Neural cell (in vitro differentiated cells): ENCODE measurements around the gene HCK. TPM values are rescaled to one million over a fixed set of nuclear protein-coding genes. Genes with fewer than 3 reads are reported as not detected.

ENCODE experiments used
- H2AFZ ChIP-seq: fragments of 200-600, 300-800 bp; sonication (generic), shearing (Covaris generic); 2 replicates; pipeline ENCODE4 v1.6.0; 2014; ENCODE audit warnings: low read depth, mild to moderate bottlenecking, antibody characterized with exemption, low read length, moderate library complexity
- H3F3A ChIP-seq: fragments of 200-600 bp; shearing (Covaris generic); 2 replicates; pipeline ENCODE4 v1.6.1; 2016; ENCODE audit warnings: mild to moderate bottlenecking, moderate library complexity, mixed read lengths, antibody characterized with exemption, low read length; ENCODE audit not compliant: insufficient read depth, poor library complexity, severe bottlenecking
- H3K27ac ChIP-seq: fragments of 200-600, 300-800 bp; sonication (generic), shearing (Covaris generic); 2 replicates; pipeline ENCODE4 v1.5.1; 2014; ENCODE audit warnings: mild to moderate bottlenecking, low read length, moderate library complexity
- H3K27me3 ChIP-seq: fragments of 300-800, 200-600 bp; sonication (generic), shearing (Covaris generic); 2 replicates; pipeline ENCODE4 v1.6.0; 2014; ENCODE audit warnings: mild to moderate bottlenecking, low read depth, low read length, moderate library complexity; ENCODE audit not compliant: insufficient read depth
- H3K36me3 ChIP-seq: fragments of 300-800, 200-600 bp; sonication (generic), shearing (Covaris generic); 2 replicates; pipeline ENCODE4 v1.5.1; 2014; ENCODE audit warnings: mild to moderate bottlenecking, antibody characterized with exemption, low read length, moderate library complexity; ENCODE audit not compliant: insufficient read depth
- H3K4me2 ChIP-seq: fragments of 300-800, 200-600 bp; sonication (generic), shearing (Covaris generic); 2 replicates; pipeline ENCODE4 v1.6.0; 2014; ENCODE audit warnings: mild to moderate bottlenecking, low read length
- H3K4me3 ChIP-seq: fragments of 300-800, 200-600 bp; sonication (generic), shearing (Covaris generic); 2 replicates; pipeline ENCODE4 v1.5.1; 2014; ENCODE audit warnings: mild to moderate bottlenecking, low read length, moderate library complexity
- H3K79me2 ChIP-seq: fragments of 200-600 bp; shearing (Covaris generic); replicated peaks from 2 replicates; pipeline ENCODE4 v1.6.0; 2014; ENCODE audit warnings: mild to moderate bottlenecking, low read length, moderate library complexity; ENCODE audit not compliant: insufficient read depth
- H3K9ac ChIP-seq: fragments of 300-800, 200-600 bp; sonication (generic), shearing (Covaris generic); 2 replicates; pipeline ENCODE4 v1.6.1; 2016; ENCODE audit warnings: mild to moderate bottlenecking, low read length, mixed read lengths
- H3K9me2 ChIP-seq: fragments of 200-600 bp; shearing (Covaris generic); 2 replicates; pipeline ENCODE4 v1.6.1; 2016; ENCODE audit warnings: mild to moderate bottlenecking, low read length, mixed read lengths; ENCODE audit not compliant: insufficient read depth
- H3K9me3 ChIP-seq: fragments of 200-600, 300-800 bp; sonication (generic), shearing (Covaris generic); 2 replicates; pipeline ENCODE4 v1.6.1; 2016; ENCODE audit warnings: mild to moderate bottlenecking, mixed run types, low read length, moderate library complexity, mixed read lengths
- H4K20me1 ChIP-seq: fragments of 200-600 bp; shearing (Covaris generic); 2 replicates; pipeline ENCODE4 v1.6.1; 2016; ENCODE audit warnings: mild to moderate bottlenecking, mixed run types; ENCODE audit not compliant: insufficient read depth
- CTCF ChIP-seq: fragments of 450-650 bp; IDR thresholded peaks from 2 replicates; pipeline ENCODE4 v1.5.1; 2014; ENCODE audit warnings: antibody characterized with exemption, mild to moderate bottlenecking, moderate library complexity; ENCODE audit not compliant: poor library complexity, severe bottlenecking
- EP300 ChIP-seq: fragments of 450-650 bp; conservative IDR thresholded peaks from 2 replicates; pipeline ENCODE4 v1.6.1; 2014; ENCODE audit warnings: antibody characterized with exemption, mild to moderate bottlenecking, moderate library complexity; ENCODE audit not compliant: poor library complexity, severe bottlenecking
- EZH2 ChIP-seq: fragments of 200-600, 300-800 bp; shearing (Covaris generic), sonication (generic); IDR thresholded peaks from 2 replicates; pipeline ENCODE4 v1.6.1; 2014; ENCODE audit warnings: antibody characterized with exemption, low read length, borderline replicate concordance, mild to moderate bottlenecking; ENCODE audit not compliant: insufficient read depth, poor library complexity, severe bottlenecking
- MXI1 ChIP-seq: fragments of 450-650 bp; conservative IDR thresholded peaks from 2 replicates; pipeline ENCODE4 v1.6.1; 2014; ENCODE audit warnings: antibody characterized with exemption, mild to moderate bottlenecking; ENCODE audit not compliant: poor library complexity, severe bottlenecking
- POLR2AphosphoS5 ChIP-seq: IDR thresholded peaks from 2 replicates; pipeline ENCODE4 v1.6.1; 2012
- RAD21 ChIP-seq: fragments of 450-650 bp; conservative IDR thresholded peaks from 2 replicates; pipeline ENCODE4 v1.6.1; 2014; ENCODE audit warnings: antibody characterized with exemption, mild to moderate bottlenecking, moderate library complexity
- REST ChIP-seq: IDR thresholded peaks from 2 replicates; pipeline ENCODE4 v1.6.1; 2012; ENCODE audit warnings: borderline replicate concordance
- SMC3 ChIP-seq: fragments of 450-650 bp; conservative IDR thresholded peaks from 2 replicates; pipeline ENCODE4 v1.6.1; 2014; ENCODE audit warnings: antibody characterized with exemption, mild to moderate bottlenecking, moderate library complexity; ENCODE audit not compliant: poor library complexity
- TAF1 ChIP-seq: IDR thresholded peaks from 2 replicates; pipeline ENCODE4 v1.6.1; 2012; ENCODE audit warnings: low read depth
- polyA plus RNA-seq: library from polyadenylated mRNA; depleted of rRNA; stranded (reverse); fragments of >200 nt; gene quantifications from 2 replicates; pipeline ENCODE4 v1.2.3, GENCODE V29; 2014

The HCK gene
- polyA plus RNA-seq, 1 donor from 2014 or later = 0.58 TPM

- no peak overlapping the region for H3K4me3 ChIP-seq
- H4K20me1 ChIP-seq = no peaks in the 10 kb centered on the region
- no peak overlapping the region for H2AFZ ChIP-seq
- TF ChIP-seq MXI1 = no peak
- TF ChIP-seq POLR2AphosphoS5 = no peak
- TF ChIP-seq EP300 = no peak
- no peak for TF ChIP-seq EZH2
- no peak for TF ChIP-seq SMC3
- TF ChIP-seq CTCF = no peak
- no peak for TF ChIP-seq TAF1
- no peak for TF ChIP-seq REST
- no peak for TF ChIP-seq RAD21
- H3K9me3 ChIP-seq = no peaks in the 10 kb centered on the region
- H3K4me2 ChIP-seq = no peak overlapping the region
- H3K9ac ChIP-seq = no peak overlapping the region
- no peaks in the 10 kb centered on the region for H3F3A ChIP-seq
- H3K79me2 ChIP-seq = no peaks in the 10 kb centered on the region
- peaks cover 12% of the 10 kb centered on the region for H3K27me3 ChIP-seq
- no peaks in the 10 kb centered on the region for H3K9me2 ChIP-seq
- H3K27ac ChIP-seq = no peak overlapping the region
- H3K36me3 ChIP-seq = no peaks in the 10 kb centered on the region
Measured at GRCh38 chr20:32071395-32072167, 19.5 kb downstream of the HCK start.

GRCh38 chr20:32072168-32072750, 20.2 kb downstream of the HCK start:
- Histone ChIP-seq H3K27ac (no peak overlapping the region), H3K9me3 (no peaks in the 10 kb centered on the region), H3K4me2 (no peak overlapping the region), H3K9ac (no peak overlapping the region), H3K36me3 (no peaks in the 10 kb centered on the region), H3F3A (no peaks in the 10 kb centered on the region), H4K20me1 (no peaks in the 10 kb centered on the region), H3K27me3 (peaks cover 12% of the 10 kb centered on the region), H3K79me2 (no peaks in the 10 kb centered on the region), H3K4me3 (no peak overlapping the region), H3K9me2 (no peaks in the 10 kb centered on the region), H2AFZ (no peak overlapping the region)
- no peak for TF ChIP-seq EP300
- TF ChIP-seq POLR2AphosphoS5 = no peak
- TF ChIP-seq EZH2 = no peak
- TF ChIP-seq SMC3 = no peak
- TF ChIP-seq REST = no peak
- TF ChIP-seq CTCF = no peak
- TF ChIP-seq TAF1 = no peak
- TF ChIP-seq MXI1 = no peak
- TF ChIP-seq RAD21 = no peak
